Measurements from ENCODE around the gene CHST11. TPM values are rescaled to one million over a fixed set of nuclear protein-coding genes. Genes with fewer than 3 reads are reported as not detected.

CHST11 gene
- total and polyA plus RNA-seq, 10 of the 15 experiments (the other 5 are each of a cell fraction or from before 2014, with no cell fraction given), result 1.9 to 38.1 (median 17.2) TPM

- Histone ChIP-seq H3K79me2 (ENCODE audit: control insufficient read depth, insufficient read depth, low read length) (peaks cover 41% of the 10 kb centered on the region), H3K4me2 (ENCODE audit: control insufficient read depth, insufficient read depth) (peak overlapping the region; percentile 100), H3K9ac (ENCODE audit: control insufficient read depth, insufficient read depth, low read length) (peak overlapping the region; percentile 22; the same call in 1 of the 2 replicates), H3K27ac (ENCODE audit: control insufficient read depth, insufficient read depth) (peak overlapping the region; percentile 95), H3K27me3 (replicated peaks in 1 of 2; ENCODE audit: control insufficient read depth in 2 of 2, insufficient read depth in 2 of 2, low read length in 1 of 2) (no peaks in the 10 kb centered on the region), H3K36me3 (ENCODE audit: control insufficient read depth in 2 of 2, insufficient read depth in 2 of 2, low read length in 1 of 2) (no peaks in the 10 kb centered on the region; a peak in 1 of 4 replicates), H3K4me1 (ENCODE audit: control insufficient read depth, insufficient read depth, low read length) (peaks cover 44% of the 10 kb centered on the region), H3K9me3 (replicated peaks; ENCODE audit: control insufficient read depth, insufficient read depth, low read length) (peaks cover 4% of the 10 kb centered on the region; the same call in 2 of the 3 replicates), H4K20me1 (ENCODE audit: control insufficient read depth, insufficient read depth) (no peaks in the 10 kb centered on the region), H3K4me3 (peak overlapping the region; percentile 67; the same call in 1 of the 2 replicates), H2AFZ (ENCODE audit: control insufficient read depth, low read depth, low read length) (no peak overlapping the region; the same call in 1 of the 2 replicates)
- POLR2A ChIA-PET, result interaction anchor here (0.6 to 4.3 kb wide), 8 partner anchors 9 to 188 kb away, joined by 3 to 17 read pairs (median 6); partner anchors contain the start of gene CHST11
- SMC1A ChIA-PET (ENCODE audit: uncharacterized antibody, unreplicated experiment), result interaction anchor here (0.7 to 7.0 kb wide), 19 partner anchors 9 to 483 kb away, joined by 3 to 78 read pairs (median 4); partner anchors contain the start of gene CHST11
- BruUV-seq (replicated peaks), result no TSS peak
- WGBS (ENCODE audit: insufficient coverage, insufficient replicate concordance, low lambda C conversion rate, missing lambda C conversion rate), result 12% methylated on average over 8 of the region's 8 CpGs
- DNase-seq (ENCODE audit: low read depth, low spot score) (peak; percentile 57), FAIRE-seq (no peak), ATAC-seq (peak; percentile 69)
- RAD21 ChIA-PET (ENCODE audit: unreplicated experiment), result interaction anchor here (0.7 to 6.8 kb wide), 11 partner anchors 10 to 189 kb away, joined by 3 to 101 read pairs (median 4); partner anchors contain the start of gene CHST11
- intact Hi-C loops (cut with micrococcal nuclease; ENCODE audit: unreplicated experiment), result loop anchor here (2.0 to 5.0 kb wide), 3 partner anchors 33 to 71 kb away; no protein-coding TSS in a partner anchor
- in situ Hi-C loops (cut with MboI), result no loop called here
- CTCF ChIA-PET, result interaction anchor here (1.1 to 4.5 kb wide), 6 partner anchors 9 to 189 kb away, joined by 3 to 33 read pairs (median 10); partner anchors contain the start of gene CHST11
- TF ChIP-seq, protein P1, sequence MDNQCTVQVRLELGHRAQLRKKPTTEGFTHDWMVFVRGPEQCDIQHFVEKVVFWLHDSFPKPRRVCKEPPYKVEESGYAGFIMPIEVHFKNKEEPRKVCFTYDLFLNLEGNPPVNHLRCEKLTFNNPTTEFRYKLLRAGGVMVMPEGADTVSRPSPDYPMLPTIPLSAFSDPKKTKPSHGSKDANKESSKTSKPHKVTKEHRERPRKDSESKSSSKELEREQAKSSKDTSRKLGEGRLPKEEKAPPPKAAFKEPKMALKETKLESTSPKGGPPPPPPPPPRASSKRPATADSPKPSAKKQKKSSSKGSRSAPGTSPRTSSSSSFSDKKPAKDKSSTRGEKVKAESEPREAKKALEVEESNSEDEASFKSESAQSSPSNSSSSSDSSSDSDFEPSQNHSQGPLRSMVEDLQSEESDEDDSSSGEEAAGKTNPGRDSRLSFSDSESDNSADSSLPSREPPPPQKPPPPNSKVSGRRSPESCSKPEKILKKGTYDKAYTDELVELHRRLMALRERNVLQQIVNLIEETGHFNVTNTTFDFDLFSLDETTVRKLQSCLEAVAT (IDR thresholded peaks at IDR 0.05), result no peak
- TF ChIP-seq CBFB (IDR thresholded peaks at IDR 0.05; ENCODE audit: low read depth) (0 out of 2 replicates have a peak, but pooled peaks have one; percentile 35), LARP7 (IDR thresholded peaks at IDR 0.05) (no peak), RAD51 (IDR thresholded peaks at IDR 0.05) (no peak), POLR2A (IDR thresholded peaks at IDR 0.05; ENCODE audit: low read depth, low read length) (no peak), PAX5 (IDR thresholded peaks at IDR 0.05; ENCODE audit: borderline replicate concordance, low read depth, low read length) (peak; percentile 47), SPI1 (IDR thresholded peaks at IDR 0.05; ENCODE audit: borderline replicate concordance, insufficient read depth, low read depth, low read length) (peak; percentile 93), KLF5 (IDR thresholded peaks at IDR 0.05; ENCODE audit: partially characterized antibody) (no peak), NFIC (IDR thresholded peaks at IDR 0.05; ENCODE audit: low read depth, low read length) (0 out of 2 replicates have a peak, but pooled peaks have one; percentile 37), EZH2 (IDR thresholded peaks at IDR 0.05; ENCODE audit: borderline replicate concordance, control insufficient read depth, low read depth, low read length) (no peak), MYB (IDR thresholded peaks at IDR 0.05; ENCODE audit: borderline replicate concordance, low read depth, low read length) (no peak), BHLHE40 (IDR thresholded peaks at IDR 0.05; ENCODE audit: borderline replicate concordance in 1 of 2, low read depth in 2 of 2, low read length in 1 of 2) (peak in 1 of 2 experiments; percentile 71; a peak in 2 of 4 replicates), CREB1 (IDR thresholded peaks at IDR 0.05; ENCODE audit: low read depth) (no peak)
- TF ChIP-seq, protein P2, sequence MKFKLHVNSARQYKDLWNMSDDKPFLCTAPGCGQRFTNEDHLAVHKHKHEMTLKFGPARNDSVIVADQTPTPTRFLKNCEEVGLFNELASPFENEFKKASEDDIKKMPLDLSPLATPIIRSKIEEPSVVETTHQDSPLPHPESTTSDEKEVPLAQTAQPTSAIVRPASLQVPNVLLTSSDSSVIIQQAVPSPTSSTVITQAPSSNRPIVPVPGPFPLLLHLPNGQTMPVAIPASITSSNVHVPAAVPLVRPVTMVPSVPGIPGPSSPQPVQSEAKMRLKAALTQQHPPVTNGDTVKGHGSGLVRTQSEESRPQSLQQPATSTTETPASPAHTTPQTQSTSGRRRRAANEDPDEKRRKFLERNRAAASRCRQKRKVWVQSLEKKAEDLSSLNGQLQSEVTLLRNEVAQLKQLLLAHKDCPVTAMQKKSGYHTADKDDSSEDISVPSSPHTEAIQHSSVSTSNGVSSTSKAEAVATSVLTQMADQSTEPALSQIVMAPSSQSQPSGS (IDR thresholded peaks at IDR 0.05; ENCODE audit: low read length), result 0 out of 2 replicates have a peak, but pooled peaks have one; percentile 45
- TF ChIP-seq, protein P3, sequence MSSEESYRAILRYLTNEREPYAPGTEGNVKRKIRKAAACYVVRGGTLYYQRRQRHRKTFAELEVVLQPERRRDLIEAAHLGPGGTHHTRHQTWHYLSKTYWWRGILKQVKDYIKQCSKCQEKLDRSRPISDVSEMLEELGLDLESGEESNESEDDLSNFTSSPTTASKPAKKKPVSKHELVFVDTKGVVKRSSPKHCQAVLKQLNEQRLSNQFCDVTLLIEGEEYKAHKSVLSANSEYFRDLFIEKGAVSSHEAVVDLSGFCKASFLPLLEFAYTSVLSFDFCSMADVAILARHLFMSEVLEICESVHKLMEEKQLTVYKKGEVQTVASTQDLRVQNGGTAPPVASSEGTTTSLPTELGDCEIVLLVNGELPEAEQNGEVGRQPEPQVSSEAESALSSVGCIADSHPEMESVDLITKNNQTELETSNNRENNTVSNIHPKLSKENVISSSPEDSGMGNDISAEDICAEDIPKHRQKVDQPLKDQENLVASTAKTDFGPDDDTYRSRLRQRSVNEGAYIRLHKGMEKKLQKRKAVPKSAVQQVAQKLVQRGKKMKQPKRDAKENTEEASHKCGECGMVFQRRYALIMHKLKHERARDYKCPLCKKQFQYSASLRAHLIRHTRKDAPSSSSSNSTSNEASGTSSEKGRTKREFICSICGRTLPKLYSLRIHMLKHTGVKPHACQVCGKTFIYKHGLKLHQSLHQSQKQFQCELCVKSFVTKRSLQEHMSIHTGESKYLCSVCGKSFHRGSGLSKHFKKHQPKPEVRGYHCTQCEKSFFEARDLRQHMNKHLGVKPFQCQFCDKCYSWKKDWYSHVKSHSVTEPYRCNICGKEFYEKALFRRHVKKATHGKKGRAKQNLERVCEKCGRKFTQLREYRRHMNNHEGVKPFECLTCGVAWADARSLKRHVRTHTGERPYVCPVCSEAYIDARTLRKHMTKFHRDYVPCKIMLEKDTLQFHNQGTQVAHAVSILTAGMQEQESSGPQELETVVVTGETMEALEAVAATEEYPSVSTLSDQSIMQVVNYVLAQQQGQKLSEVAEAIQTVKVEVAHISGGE (CRISPR knock-in tag; IDR thresholded peaks at IDR 0.05), result no peak
These were observed 114.6 kb downstream of the CHST11 start for GRCh38 chr12:104571328-104571727.
